ENCODE data around the gene SLC22A23.

DNA sequence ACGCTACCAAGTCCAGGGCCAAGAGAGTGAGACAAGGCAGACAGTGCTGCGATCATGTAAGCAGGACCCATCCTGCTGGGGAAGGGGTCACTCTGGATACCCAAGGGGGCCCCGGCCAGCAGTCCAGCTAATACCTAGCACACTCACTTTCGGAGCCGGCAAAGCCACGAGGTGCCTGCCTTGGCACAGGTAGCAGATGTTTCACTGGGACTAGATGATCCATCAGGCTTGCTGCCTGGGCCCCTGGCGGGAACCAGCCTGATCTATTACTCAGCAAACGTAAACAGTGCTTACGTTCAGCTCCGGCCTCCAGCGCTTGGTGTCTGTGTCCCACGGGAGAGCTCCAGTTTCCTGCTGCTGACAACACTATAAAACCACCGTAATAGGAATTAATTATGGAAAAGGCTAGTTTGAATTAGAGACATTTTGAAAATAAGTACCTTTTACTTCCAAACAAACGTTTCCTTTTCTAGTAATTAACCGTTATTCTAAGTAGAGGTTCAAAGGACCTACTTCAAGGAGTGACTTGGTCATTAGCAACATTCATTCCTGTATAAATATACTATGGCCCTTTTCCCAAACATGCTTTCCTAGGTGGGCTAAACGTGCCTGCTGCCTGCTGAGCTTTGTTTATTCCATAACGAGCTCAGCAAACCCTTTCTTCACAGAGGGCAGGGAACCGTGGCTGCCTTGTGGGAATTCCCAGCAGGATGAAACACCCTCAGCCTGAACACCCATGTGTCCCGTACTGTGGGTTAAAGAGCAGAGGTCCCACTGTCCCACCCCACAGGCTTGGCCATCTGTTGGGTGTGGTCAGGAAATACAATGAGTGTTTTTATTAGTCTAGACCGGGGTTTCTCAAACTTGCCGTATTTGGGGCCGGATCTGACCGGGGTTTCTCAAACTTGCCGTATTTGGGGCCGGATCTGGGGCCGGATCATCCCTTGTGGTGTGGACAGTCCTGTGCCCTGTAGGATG lies 18.4 kb downstream of the SLC22A23 start:
- TF ChIP-seq, protein P1, sequence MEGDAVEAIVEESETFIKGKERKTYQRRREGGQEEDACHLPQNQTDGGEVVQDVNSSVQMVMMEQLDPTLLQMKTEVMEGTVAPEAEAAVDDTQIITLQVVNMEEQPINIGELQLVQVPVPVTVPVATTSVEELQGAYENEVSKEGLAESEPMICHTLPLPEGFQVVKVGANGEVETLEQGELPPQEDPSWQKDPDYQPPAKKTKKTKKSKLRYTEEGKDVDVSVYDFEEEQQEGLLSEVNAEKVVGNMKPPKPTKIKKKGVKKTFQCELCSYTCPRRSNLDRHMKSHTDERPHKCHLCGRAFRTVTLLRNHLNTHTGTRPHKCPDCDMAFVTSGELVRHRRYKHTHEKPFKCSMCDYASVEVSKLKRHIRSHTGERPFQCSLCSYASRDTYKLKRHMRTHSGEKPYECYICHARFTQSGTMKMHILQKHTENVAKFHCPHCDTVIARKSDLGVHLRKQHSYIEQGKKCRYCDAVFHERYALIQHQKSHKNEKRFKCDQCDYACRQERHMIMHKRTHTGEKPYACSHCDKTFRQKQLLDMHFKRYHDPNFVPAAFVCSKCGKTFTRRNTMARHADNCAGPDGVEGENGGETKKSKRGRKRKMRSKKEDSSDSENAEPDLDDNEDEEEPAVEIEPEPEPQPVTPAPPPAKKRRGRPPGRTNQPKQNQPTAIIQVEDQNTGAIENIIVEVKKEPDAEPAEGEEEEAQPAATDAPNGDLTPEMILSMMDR (IDR thresholded peaks at IDR 0.05), result no peak
- no peak for TF ChIP-seq POLR2A (IDR thresholded peaks at IDR 0.05)
